COLO668 (cell line): ENCODE results near the gene TCAP.

Experiments used
- DNase-seq: peaks from one replicate; lab custom pipeline; 2025; ENCODE audit not compliant: unreplicated experiment; lab: John Stamatoyannopoulos, UW

Gene TCAP

GRCh38 chr17:39664581-39665561 is at the start of gene TCAP:
Gene TCAP (plus strand): TSS chr17:39665349. CDS start chr17:39665360, 11 bp downstream.
- no peak for DNase-seq

GRCh38 chr17:39615434-39615833 is 49.7 kb upstream of the TCAP start:
- DNase-seq: no peak

- DNase-seq: no peak
Observed at GRCh38 chr17:39617100-39617445, 48.1 kb upstream of the TCAP start.

GRCh38 chr17:39617446-39618245 is 47.5 kb upstream of the TCAP start:
- peak; percentile 84 for DNase-seq

- peak; percentile 29 for DNase-seq
Observed at GRCh38 chr17:39618246-39618913, 46.8 kb upstream of the TCAP start.

- no peak for DNase-seq
Observed at GRCh38 chr17:39618956-39619785, 46.0 kb upstream of the TCAP start.

- DNase-seq: peak; percentile 3
Observed at GRCh38 chr17:39619786-39620101, 45.4 kb upstream of the TCAP start.

- DNase-seq: peak; percentile 65
Observed at GRCh38 chr17:39621523-39622379, 43.4 kb upstream of the TCAP start.

- DNase-seq: no peak
Observed at GRCh38 chr17:39622380-39623006, 42.7 kb upstream of the TCAP start.

GRCh38 chr17:39623356-39623950 is 41.7 kb upstream of the TCAP start:
- peak; percentile 75 for DNase-seq

GRCh38 chr17:39624313-39624712 is 40.8 kb upstream of the TCAP start:
- DNase-seq: no peak

- DNase-seq: no peak
Observed at GRCh38 chr17:39625198-39625785, 39.9 kb upstream of the TCAP start.

- no peak for DNase-seq
Observed at GRCh38 chr17:39626171-39627046, 38.7 kb upstream of the TCAP start, which contains the start of gene PPP1R1B. Gene PPP1R1B (plus strand): TSS chr17:39626952. CDS start chr17:39627393, 441 bp downstream.

- no peak for DNase-seq
Observed at GRCh38 chr17:39627047-39627711, 38.0 kb upstream of the TCAP start.

GRCh38 chr17:39627712-39628516 is 37.2 kb upstream of the TCAP start:
- no peak for DNase-seq
